A549 (cell line): ENCODE data around the gene NUDT2.

ENCODE experiments used
- FOSB ChIP-seq: fragments of 250-450 bp; sonication (Bioruptor Pico); IDR thresholded peaks from 2 replicates; pipeline ENCODE4 v1.5.0; 2020; ENCODE audit warnings: mild to moderate bottlenecking, moderate library complexity
- POLR2A ChIP-seq: IDR thresholded peaks from 2 replicates; pipeline ENCODE4 v1.6.1; 2012; ENCODE audit warnings: mild to moderate bottlenecking, low read length
- TF ChIP-seq, protein P1 (sequence below): fragments of >200 bp; sonication (Bioruptor Twin); formaldehyde crosslinking; IDR thresholded peaks from 3 replicates; pipeline ENCODE4 v1.5.1; 2016
- TF ChIP-seq, protein P2 (sequence below): fragments of 200-600 bp; sonication (generic); IDR thresholded peaks from 2 replicates; pipeline ENCODE4 v1.6.1; 2016; ENCODE audit warnings: antibody characterized with exemption, mild to moderate bottlenecking, moderate library complexity

GRCh38 chr9:34370335-34370969 lies 41.1 kb downstream of the NUDT2 start:
- TF ChIP-seq, protein P1, sequence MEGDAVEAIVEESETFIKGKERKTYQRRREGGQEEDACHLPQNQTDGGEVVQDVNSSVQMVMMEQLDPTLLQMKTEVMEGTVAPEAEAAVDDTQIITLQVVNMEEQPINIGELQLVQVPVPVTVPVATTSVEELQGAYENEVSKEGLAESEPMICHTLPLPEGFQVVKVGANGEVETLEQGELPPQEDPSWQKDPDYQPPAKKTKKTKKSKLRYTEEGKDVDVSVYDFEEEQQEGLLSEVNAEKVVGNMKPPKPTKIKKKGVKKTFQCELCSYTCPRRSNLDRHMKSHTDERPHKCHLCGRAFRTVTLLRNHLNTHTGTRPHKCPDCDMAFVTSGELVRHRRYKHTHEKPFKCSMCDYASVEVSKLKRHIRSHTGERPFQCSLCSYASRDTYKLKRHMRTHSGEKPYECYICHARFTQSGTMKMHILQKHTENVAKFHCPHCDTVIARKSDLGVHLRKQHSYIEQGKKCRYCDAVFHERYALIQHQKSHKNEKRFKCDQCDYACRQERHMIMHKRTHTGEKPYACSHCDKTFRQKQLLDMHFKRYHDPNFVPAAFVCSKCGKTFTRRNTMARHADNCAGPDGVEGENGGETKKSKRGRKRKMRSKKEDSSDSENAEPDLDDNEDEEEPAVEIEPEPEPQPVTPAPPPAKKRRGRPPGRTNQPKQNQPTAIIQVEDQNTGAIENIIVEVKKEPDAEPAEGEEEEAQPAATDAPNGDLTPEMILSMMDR: no peak
- no peak for TF ChIP-seq FOSB
- TF ChIP-seq POLR2A: no peak
- TF ChIP-seq, protein P2, sequence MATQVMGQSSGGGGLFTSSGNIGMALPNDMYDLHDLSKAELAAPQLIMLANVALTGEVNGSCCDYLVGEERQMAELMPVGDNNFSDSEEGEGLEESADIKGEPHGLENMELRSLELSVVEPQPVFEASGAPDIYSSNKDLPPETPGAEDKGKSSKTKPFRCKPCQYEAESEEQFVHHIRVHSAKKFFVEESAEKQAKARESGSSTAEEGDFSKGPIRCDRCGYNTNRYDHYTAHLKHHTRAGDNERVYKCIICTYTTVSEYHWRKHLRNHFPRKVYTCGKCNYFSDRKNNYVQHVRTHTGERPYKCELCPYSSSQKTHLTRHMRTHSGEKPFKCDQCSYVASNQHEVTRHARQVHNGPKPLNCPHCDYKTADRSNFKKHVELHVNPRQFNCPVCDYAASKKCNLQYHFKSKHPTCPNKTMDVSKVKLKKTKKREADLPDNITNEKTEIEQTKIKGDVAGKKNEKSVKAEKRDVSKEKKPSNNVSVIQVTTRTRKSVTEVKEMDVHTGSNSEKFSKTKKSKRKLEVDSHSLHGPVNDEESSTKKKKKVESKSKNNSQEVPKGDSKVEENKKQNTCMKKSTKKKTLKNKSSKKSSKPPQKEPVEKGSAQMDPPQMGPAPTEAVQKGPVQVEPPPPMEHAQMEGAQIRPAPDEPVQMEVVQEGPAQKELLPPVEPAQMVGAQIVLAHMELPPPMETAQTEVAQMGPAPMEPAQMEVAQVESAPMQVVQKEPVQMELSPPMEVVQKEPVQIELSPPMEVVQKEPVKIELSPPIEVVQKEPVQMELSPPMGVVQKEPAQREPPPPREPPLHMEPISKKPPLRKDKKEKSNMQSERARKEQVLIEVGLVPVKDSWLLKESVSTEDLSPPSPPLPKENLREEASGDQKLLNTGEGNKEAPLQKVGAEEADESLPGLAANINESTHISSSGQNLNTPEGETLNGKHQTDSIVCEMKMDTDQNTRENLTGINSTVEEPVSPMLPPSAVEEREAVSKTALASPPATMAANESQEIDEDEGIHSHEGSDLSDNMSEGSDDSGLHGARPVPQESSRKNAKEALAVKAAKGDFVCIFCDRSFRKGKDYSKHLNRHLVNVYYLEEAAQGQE: no peak
